Inferior parietal cortex (tissue), 1 donor: ENCODE measurements around the gene GTF2H4.
"Not testable (repeated sequence)": the region's sequence is repeated elsewhere in the genome, so short reads cannot be mapped to it uniquely, and the experiment has no call there.

Source experiments
- DNase-seq: peaks from one replicate; pipeline ENCODE4 v3.0.0-alpha.2; 2016; ENCODE audit errors: extremely low spot score

Gene GTF2H4

DNA sequence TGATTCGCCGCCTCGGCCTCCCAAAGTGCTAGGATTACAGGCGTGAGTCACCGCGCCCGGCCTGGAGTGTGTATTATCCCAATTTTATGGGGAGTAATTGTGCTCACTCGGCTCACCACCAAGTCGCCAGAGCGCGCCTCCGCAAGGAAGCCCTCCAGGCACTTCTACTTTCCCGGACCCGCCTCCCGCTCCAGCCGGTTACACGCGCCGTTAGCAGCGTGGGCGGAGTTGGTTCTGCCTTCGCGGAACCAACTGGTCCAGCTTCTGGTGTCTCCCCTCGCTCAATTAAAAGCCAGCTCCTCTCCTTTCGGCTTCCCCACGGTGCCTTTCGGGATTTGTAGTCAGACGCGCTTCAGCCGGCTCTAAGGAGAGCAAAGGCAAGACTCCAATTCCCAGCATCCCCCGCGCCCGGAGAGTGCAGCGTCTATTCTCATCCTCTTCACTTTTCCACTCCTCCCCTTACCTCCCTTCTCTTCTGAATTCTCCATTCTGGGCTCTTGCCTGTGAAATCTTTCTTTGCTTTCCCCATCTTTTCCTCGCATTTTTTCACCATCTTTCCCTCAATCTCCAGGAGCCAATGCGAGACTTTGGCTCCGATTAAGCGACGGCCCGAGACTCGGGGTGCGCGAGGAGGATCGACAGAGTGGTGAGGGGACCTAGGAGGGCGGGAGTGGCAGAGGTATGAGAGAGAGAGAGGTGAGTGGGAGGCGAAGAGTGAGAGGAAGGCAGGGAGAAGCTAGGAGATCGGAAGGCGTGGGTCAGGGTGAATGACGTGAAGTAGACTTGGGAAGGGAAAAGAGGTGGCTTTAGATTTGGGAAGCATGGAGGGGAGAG is at the start of gene GTF2H4:
TSS of gene GTF2H4 (plus strand) at position 450 of the 834 bp plus-strand sequence.
- peak; percentile 99 for DNase-seq

DNA sequence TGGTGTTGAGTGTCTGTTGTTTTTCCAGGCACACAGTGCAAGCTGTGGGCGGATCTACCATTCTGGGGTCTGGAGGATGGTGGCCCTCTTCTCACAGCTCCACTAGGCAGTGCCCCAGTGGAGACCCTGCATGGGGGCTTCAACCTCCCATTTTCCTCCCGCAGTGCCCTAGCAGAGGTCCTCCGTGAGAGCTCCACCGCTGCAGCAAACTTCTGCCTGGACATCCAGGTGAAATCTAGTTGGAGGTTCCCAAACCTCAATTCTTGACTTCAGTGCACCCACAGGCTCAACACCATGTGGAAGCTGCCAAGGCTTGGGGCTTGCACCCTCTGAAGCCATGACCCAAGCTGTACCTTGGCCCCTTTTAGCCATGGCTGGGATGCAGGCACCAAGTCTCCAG is 48.3 kb upstream of the GTF2H4 start:
- DNase-seq = not testable (repeated sequence)

DNA sequence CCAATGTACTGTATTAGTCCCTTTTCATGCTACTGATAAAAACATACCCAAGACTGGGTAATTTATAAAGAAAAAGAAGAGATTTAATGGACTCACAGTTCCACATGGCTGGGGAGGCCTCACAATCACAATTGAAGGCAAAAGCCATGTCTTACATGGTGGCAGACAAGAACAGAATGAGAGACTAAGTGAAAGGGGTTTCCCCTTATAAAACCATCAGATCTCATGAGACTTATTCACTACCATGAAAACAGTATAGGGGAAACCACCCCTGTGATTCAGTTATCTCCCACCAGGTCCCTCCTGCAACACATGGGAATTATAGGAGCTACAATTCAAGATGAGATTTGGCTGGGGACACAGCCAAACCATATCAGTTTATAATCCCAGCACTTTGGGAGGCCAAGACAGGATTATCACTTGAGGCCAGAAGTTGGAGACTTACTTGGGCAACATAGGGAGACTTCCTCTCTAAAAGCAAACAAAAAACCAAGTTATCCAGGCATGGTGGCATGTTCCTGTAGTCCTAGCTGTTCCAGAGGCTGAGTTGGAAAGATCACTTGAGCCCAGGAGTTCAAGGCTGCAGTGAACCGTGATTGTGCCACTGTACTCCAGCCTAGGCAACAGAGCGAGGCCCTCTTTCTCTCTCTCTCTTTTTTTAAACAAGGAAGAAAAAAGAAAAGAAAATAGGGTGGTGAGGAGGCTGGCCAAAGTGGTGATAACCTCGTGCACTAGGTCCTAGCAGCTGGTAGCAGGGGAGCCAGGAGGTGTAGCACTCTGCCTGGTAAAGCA is 46.6 kb upstream of the GTF2H4 start:
- DNase-seq = no peak

DNA sequence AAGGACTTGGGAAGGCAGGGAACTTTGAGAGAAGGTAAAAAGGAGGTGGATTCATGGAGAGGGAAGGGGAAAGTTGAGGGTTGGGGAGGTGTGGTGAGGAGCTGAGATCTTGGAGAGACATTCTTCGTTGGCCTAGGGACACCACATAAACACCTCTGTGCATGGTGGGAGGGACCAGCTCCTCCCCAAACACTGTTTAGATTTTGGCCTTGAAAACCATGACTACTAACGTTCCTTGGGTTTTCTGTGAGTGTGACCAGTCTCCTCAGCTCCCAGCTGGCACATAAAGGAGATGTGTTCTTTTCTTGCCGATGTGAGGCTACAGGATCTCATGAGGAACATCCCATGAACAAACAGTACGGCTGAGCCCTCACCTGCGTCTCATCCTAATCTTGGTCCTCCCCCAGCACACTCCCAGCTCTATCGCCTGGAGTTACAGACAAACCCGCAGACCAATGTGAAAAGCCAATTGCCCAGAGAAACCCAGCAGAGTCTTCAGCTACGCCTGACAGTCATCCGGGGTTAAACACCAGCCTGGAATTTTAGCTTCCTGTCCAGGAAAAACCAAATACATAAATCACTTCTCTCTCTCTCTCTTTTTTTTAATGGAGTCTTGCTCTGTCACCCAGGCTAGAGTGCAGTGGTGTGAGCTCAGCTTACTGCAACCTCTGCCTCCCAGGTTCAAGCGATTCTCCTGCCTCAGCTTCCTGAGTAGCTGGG is 45.7 kb upstream of the GTF2H4 start:
- DNase-seq = no peak

DNA sequence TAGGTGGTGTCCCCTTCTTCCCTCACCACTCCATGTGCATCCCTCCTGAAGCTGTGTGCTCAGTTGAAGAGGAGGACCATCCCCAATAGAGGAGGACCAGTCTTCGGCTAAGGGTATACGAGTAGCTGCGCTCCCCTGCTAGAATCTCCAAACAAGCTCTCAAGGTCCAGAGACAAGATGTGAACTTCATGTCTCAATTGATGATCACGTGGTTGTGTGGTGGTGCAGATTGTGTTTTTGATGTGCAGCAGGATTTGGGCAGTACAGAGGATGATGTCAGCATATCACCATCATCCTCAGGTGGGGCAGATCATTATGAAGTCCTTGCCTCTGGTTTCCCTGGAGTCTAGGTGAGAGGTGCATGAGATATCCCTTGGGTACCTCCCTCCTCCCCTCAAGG is 43.7 kb upstream of the GTF2H4 start:
- DNase-seq = no peak

DNA sequence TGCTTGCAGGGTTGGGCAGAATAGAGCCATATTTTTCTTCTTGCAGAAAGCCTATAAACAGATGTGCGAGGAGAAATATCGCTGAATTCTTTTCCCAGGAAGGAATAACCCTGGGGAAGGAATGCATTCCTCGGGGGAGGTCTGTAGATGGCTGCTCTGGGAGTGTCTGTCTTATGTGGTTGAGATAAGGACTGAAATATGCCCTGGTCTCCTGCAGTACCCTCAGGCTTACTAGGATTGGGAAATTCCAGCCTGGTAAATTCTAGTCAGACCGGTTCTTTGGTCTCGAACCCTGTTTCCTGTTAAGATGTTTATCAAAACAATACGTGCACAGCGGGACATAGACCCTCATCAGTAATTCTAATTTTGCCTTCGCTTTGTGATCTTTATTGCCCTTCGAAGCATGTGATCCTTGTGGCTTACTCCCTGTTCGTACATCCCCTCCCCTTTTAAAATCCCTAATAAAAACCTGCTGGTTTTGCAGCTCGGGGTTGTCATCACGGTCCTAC is 38.7 kb upstream of the GTF2H4 start:
- DNase-seq = not testable (repeated sequence)

DNA sequence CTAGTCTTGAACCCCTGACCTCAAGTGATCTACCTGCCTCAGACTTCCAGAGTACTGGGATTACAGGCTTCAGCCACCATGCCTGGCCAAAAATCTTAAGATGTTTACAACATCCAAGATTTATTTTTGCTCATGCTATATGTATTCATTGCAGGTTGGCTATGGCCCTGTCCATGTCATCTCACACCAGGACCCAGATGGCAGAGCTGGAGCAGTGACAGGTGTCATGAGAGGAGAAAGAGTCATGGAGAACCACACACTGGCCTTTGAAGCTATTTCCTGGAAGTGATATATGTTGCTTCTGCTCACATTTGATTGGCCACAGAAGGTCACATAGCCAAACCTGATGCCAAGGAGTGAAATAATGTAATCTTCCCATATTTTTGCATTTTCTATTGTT is 37.5 kb upstream of the GTF2H4 start:
- no peak for DNase-seq

DNA sequence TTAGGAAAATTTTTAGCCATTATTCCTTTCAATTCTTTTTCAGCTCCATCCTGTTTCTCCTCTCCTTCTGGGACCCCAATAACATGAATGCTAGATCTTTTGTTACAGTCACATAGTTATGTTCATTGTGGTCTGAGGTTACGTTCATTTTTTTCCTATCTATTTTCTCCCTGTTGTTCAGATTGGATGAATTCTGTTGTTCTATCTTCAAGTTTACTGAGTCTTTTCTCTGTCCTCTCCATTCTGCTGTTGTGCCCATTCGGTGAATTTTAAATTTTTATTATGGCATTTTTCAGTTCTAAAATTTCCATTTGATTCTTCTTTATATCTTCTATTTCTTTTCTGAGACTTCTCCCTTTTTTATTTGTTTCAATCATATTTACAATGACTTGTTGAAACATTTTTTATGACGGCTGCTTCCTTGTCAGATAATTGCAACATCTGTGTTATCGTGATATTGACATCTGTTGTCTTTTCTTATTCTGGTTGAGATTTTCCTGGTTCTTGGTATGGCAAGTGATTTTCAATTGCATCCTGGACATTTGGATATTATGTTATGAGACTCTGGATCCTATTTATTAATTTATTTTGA is 36.3 kb upstream of the GTF2H4 start:
- DNase-seq = no peak

DNA sequence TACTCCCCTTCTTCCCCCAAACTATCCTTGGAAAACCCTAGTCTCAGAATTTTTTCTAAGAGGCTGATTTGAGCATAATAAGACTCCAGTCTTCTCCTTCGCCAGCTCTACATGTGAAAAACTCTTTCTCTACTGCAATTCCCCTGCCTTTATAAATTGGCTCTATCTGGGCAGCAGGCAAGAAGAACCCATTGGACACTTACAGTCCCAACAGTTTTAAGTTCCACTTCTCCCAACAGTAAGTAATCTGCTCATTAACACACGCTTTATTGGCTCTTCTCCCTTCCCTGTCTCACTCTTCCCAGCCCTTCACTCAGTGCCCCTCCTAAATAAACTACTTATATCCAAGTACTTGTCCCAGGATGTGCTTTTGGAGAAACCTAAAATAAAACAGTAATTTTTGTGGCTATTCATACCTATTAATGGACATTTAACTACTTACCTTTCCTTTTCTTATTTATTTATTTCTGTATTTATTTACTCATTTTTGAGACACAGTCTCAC is 34.8 kb upstream of the GTF2H4 start:
- no peak for DNase-seq

DNA sequence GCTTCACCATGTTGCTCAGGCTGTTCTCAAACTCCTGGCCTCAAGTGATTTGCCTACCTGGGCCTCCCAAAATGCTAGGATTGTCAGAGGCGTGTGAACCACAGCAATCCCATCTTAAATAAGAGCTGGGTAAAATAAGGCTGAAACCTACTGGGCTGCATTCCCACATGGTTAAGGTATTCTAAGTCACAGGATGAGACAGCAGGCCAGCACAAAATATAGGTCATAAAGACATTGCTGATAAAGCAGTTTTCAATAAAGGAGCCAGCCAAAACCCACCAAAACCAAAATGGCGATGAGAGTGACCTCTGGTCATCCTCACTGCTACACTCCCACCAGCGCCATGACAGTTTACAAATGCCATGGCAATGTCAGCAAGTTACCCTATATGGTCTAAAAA is 34.2 kb upstream of the GTF2H4 start:
- not testable (repeated sequence) for DNase-seq

DNA sequence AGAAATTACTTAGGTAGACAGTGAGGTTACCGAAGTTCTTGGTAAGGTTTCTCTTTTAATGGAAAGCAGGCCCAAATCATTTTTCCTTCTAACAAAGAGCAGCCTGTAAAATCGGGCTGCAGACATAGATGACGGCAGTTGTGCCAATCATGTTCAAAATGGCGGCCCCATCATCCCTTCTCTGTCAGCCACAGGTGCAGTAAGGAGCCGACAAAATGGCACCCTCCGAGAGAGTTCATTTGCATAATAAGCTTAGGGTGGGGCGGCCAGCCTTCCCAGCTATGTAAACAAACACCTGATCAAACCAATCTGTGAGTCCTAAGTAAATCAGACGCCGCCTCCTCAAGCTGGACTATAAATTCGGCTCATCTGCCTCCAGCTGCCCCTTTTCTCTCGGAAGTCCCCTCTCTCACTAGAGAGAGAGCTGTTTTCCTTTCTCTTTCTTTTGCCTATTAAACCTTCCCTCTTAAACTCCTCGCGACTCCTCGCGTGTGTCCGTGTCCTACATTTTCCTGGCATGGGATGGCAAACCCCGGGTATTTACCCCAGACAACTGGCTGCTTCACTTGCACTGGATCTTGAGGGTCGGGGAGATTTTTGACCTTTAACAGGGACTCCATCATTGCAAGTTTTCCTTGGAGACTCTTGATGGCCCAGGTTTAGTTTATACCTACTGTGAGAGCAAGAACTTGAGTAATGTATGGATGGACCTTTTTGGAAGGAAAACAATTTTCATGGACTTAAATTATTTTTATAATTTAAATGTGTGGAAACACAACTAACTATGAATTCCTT is 32.6 kb upstream of the GTF2H4 start:
- DNase-seq = peak; percentile 9

DNA sequence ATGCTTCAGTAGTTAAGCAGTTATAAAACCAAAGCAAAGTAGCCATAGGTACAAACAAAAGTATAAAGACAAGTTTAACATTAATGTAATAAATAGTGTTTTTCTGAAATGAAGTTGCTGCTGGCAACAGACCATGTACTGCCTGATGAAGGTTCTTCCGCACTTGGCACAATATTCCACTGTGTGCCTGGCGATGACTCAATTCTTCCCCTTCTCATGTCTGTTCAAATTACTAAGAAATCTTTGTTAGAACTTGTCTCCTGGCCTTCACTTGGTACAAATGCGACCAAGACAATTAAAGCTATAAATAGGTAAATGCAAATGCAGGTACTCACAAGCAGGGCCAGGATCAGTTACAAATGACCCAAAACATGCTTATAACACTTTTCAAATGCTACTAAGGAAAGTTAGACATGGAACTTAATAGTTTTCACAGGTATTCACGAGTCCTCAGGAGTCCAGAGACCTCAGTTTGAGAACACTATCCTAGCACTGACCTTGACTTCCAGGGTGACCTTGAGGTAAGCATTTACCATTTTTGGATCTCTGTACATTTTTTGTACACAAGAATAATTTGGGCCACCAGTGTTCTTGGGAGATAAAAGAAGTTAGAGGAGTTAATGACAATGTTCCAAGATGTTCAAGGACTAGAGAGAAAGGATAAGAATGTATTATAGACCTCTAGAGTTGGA is 31.8 kb upstream of the GTF2H4 start:
- DNase-seq = peak; percentile 11

DNA sequence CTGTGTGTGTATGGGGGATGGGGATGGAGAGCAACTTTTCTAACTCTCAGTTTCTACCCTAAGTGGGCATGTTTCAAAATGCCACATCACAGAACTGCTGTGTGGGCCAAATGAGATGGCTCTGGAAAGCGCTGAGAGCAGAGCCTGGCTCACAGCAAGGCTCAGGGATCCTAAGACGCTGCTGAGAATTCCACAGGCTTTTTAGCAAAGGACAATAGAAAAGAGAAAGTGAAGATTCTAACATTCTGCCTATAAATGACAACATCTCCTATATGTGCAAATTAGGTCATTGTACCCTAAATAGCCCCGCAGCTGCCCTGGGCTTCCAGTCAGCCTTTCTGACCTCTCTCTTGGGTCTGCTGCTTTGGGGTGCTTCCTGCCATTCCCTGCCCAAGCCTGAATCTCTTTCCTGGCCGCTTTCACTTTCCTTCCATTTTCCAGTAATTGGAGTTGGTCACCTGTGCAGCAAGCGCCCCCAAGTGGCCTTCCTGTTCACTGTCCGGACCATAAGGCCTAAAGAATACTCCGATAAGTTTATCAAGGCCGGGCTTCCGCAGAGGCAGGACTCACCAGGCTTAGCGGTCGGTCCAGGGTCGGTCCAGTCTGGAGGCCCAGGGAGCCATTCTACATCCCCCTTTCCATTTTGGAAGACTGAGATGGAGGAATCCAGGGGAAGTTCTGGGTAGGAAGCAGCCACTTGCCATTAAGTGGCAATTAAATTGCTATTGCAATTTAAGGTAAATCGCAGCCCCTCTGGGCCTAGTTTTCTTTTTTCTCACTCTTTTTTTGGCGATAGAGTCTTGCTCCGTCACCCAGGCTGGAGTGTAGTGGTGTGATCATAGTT is 30.4 kb upstream of the GTF2H4 start:
- peak; percentile 94 for DNase-seq

DNA sequence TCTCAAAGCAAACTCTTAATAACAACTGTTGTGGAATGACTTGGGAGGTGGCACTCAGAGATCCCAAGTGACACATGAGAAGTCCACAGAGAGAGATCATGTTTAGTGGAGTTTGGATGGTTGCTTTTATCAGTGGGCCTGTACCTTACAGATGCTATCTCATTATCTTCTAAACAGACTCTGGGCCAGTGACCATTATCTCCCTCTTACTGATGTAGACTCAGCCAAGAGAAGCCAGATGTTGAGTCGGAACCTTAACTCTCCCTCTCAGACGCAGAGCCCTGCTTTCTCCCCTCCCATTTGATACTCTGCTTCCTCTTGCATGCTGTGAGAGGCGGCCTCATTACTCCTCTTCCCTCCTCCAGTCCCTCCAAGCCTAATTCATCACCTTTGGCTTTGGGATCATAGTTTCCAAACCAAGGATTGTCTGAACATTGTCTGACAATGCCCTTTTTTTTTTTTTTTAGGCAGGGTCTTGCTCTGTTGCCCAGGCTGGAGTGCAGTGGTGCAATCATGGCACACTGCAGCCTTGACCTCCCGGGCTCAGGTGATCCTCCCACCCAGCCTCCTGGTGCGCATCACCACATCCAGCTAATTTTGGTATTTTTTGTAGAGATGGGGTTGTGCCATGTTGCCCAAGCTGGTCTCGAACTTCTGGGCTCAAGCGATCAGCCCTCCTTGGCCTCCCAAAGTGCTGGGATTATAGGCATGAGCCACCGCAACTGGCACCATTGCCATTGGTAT is 28.2 kb upstream of the GTF2H4 start:
- no peak for DNase-seq

DNA sequence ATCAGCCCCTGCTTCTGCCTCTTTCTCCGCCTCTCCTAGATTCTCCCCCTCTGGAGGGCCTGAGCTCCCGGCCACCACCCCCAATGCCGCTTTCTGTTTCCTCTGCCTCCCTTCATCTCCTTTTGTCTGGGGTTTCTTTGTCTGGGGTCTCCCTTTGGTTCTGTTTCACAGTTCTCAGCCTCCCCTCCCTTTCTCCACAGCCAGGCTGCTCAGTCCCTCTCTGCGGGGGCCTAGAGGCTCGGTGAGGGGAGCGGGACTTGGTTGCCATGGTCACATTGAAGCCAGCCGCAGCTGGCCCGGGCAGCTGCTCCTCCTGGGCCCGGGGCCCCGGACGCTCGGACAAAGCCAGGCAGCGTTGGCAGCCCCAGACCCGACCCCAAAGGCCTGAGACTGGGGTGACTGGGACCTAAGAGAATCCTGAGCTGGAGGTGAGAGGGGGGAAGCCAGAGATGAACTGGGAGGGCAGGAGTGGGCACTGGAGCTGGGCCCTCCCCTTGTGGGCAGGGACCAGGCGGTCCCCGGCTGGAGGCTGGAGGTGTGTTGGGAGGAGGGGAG is 27.2 kb upstream of the GTF2H4 start:
- DNase-seq = peak; percentile 20

DNA sequence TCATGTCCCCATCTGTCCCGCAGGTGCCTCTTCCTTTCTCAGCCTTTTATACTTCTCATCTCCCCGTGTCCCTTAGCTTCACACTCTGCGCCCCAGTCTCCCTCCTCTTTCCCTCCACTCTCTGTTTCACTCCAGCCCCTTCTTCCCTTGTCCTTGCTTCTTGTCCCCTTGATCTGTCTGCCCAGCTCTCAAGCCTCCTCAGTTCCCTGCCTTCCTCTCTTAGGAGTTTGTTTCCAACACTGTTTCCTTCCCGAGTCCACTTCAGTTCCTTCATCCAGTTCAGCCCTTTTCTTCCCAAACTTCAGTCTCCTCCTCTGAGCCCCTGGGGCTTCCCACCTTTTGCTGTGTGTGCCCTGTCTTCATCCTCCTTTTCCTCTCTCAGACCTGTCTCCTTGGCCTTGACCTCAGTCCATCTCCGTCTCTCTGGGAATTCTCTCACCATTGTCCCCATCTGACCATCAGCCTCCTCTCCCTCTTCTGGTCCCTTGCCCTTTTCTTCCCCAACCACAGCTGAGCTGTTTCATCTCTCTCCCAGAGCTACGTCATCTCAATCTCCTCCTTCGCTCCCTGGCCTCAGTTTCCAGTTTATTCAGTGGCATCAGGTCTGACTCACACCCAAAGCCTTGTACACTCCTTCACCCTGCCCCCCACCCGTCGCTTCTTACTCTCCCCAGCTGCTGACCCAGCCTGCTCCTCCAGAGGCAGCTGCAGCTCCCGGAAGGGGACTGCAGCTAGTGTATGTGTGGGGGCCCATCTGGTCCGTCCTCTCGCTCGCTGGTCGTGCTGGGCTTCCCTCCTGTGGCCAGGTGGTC is 26.4 kb upstream of the GTF2H4 start:
- peak; percentile 8 for DNase-seq

DNA sequence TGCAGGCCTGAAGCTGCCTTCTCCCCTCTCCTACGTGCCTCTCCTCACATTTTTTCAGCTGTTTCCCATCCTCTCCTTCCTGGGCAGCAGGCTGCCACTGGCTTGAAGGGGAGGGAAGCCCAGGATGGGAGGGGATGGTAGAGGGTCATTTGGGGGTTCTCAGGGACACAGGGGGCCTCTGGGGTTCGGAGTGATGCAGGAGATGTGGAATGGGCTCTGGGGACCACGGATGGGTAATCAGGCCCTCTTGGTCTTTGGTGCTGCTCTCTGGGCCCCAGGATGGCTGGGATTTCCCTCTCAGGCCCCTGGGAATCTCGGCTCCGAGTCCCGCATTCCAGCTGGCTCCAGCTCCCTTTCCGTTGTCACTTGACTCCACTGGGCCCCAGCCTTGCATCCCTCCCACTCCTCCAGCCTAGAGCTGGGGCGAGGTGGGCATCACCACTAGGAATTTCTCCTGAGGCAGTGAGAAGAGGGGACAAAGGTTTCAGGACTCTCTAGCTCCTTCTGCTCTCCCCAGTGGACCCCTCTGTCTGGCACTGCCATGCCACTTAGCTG is 25.7 kb upstream of the GTF2H4 start:
- DNase-seq = no peak
